ENCODE results near the gene TMEM154. TPM values are rescaled to one million over a fixed set of nuclear protein-coding genes. Genes with fewer than 3 reads are reported as not detected.

Gene TMEM154
- total RNA-seq, 2 experiments from 2014 or later, result 20.0 to 22.2 TPM

GRCh38 chr4:152691761-152692160 lies 12.0 kb upstream of the TMEM154 start:
- no peaks in the 10 kb centered on the region for H3K9me3 Mint-ChIP-seq (ENCODE audit: insufficient read depth)
- ATAC-seq (no peak), DNase-seq (no peak)
- no peak overlapping the region for H3K27ac Mint-ChIP-seq
- H3K27me3 Mint-ChIP-seq (ENCODE audit: low read depth), result peaks cover 14% of the 10 kb centered on the region
- no peaks in the 10 kb centered on the region for H3K36me3 Mint-ChIP-seq (ENCODE audit: low read depth)
- CTCF ChIA-PET, result no interaction called here
- POLR2A ChIA-PET, result no interaction called here
- H3K4me1 Mint-ChIP-seq (ENCODE audit: low read depth), result peaks cover 6% of the 10 kb centered on the region
- no peak overlapping the region for H3K4me3 Mint-ChIP-seq

- DNase-seq, result no peak
- no peak overlapping the region for H3K27ac Mint-ChIP-seq
- H3K27me3 Mint-ChIP-seq (ENCODE audit: low read depth), result peaks cover 16% of the 10 kb centered on the region
Observed at GRCh38 chr4:152690706-152691651, 11.2 kb upstream of the TMEM154 start.

GRCh38 chr4:152689615-152690501 lies 10.1 kb upstream of the TMEM154 start:
- peaks cover 16% of the 10 kb centered on the region for H3K27me3 Mint-ChIP-seq (ENCODE audit: low read depth)
- ATAC-seq, result no peak
- H3K4me3 Mint-ChIP-seq, result no peak overlapping the region
- no peak for DNase-seq
- H3K27ac Mint-ChIP-seq, result no peak overlapping the region
- H3K9me3 Mint-ChIP-seq (ENCODE audit: insufficient read depth), result no peaks in the 10 kb centered on the region
- POLR2A ChIA-PET, result no interaction called here
- peaks cover 5% of the 10 kb centered on the region for H3K4me1 Mint-ChIP-seq (ENCODE audit: low read depth)
- no peaks in the 10 kb centered on the region for H3K36me3 Mint-ChIP-seq (ENCODE audit: low read depth)
- CTCF ChIA-PET, result interaction anchor here (1.1 to 1.3 kb wide), 2 partner anchors 46 to 438 kb away, joined by 3 to 5 read pairs; no protein-coding TSS in a partner anchor

More at GRCh38 chr4:152690706-152691651, 11.2 kb upstream of the TMEM154 start:
- Mint-ChIP-seq H3K36me3 (ENCODE audit: low read depth) (no peaks in the 10 kb centered on the region), H3K4me1 (ENCODE audit: low read depth) (peaks cover 5% of the 10 kb centered on the region), H3K4me3 (no peak overlapping the region), H3K9me3 (ENCODE audit: insufficient read depth) (no peaks in the 10 kb centered on the region)
- ChIA-PET CTCF (interaction anchor here (1.1 to 1.3 kb wide), 2 partner anchors 45 to 437 kb away, joined by 3 to 5 read pairs; no protein-coding TSS in a partner anchor), POLR2A (no interaction called here)
- no peak for ATAC-seq

- Mint-ChIP-seq H3K4me1 (ENCODE audit: low read depth) (peaks cover 16% of the 10 kb centered on the region), H3K9me3 (ENCODE audit: insufficient read depth) (no peaks in the 10 kb centered on the region), H3K27me3 (ENCODE audit: low read depth) (peaks cover 16% of the 10 kb centered on the region), H3K27ac (no peak overlapping the region), H3K4me3 (no peak overlapping the region), H3K36me3 (ENCODE audit: low read depth) (no peaks in the 10 kb centered on the region)
- no peak for DNase-seq
- CTCF ChIA-PET, result no interaction called here
- POLR2A ChIA-PET, result no interaction called here
- no peak for ATAC-seq
Observed at GRCh38 chr4:152687974-152688599, 8.3 kb upstream of the TMEM154 start.

GRCh38 chr4:152686452-152687013 lies 6.7 kb upstream of the TMEM154 start:
- Mint-ChIP-seq H3K27me3 (ENCODE audit: low read depth) (peaks cover 16% of the 10 kb centered on the region), H3K36me3 (ENCODE audit: low read depth) (no peaks in the 10 kb centered on the region), H3K27ac (no peak overlapping the region), H3K4me1 (ENCODE audit: low read depth) (peaks cover 17% of the 10 kb centered on the region), H3K9me3 (ENCODE audit: insufficient read depth) (no peaks in the 10 kb centered on the region), H3K4me3 (no peak overlapping the region)
- DNase-seq (no peak), ATAC-seq (no peak)
- POLR2A ChIA-PET, result no interaction called here
- CTCF ChIA-PET, result no interaction called here

GRCh38 chr4:152684587-152684986 lies 4.8 kb upstream of the TMEM154 start:
- POLR2A ChIA-PET, result interaction anchor here (0.6 kb wide), 1 partner anchor 824 kb away, joined by 3 read pairs; no protein-coding TSS in a partner anchor
- no peak for ATAC-seq
- H3K4me3 Mint-ChIP-seq, result no peak overlapping the region

GRCh38 chr4:152684007-152684406 lies 4.2 kb upstream of the TMEM154 start:
- DNase-seq (no peak), ATAC-seq (no peak)
- ChIA-PET CTCF (interaction anchor here (0.9 to 1.1 kb wide), 2 partner anchors 9 to 183 kb away, joined by 4 read pairs; no protein-coding TSS in a partner anchor), POLR2A (no interaction called here)
- peaks cover 26% of the 10 kb centered on the region for H3K4me1 Mint-ChIP-seq (ENCODE audit: low read depth)
- H3K36me3 Mint-ChIP-seq (ENCODE audit: low read depth), result no peaks in the 10 kb centered on the region
- H3K27ac Mint-ChIP-seq, result no peak overlapping the region
- H3K4me3 Mint-ChIP-seq, result no peak overlapping the region
- H3K9me3 Mint-ChIP-seq (ENCODE audit: insufficient read depth), result no peaks in the 10 kb centered on the region
- H3K27me3 Mint-ChIP-seq (ENCODE audit: low read depth), result peaks cover 12% of the 10 kb centered on the region

More at GRCh38 chr4:152684587-152684986, 4.8 kb upstream of the TMEM154 start:
- DNase-seq, result no peak
- Mint-ChIP-seq H3K27me3 (ENCODE audit: low read depth) (peaks cover 12% of the 10 kb centered on the region), H3K9me3 (ENCODE audit: insufficient read depth) (no peaks in the 10 kb centered on the region), H3K36me3 (ENCODE audit: low read depth) (no peaks in the 10 kb centered on the region), H3K4me1 (ENCODE audit: low read depth) (peaks cover 27% of the 10 kb centered on the region), H3K27ac (no peak overlapping the region)
- CTCF ChIA-PET, result interaction anchor here (0.9 to 1.1 kb wide), 2 partner anchors 10 to 183 kb away, joined by 4 read pairs; no protein-coding TSS in a partner anchor

GRCh38 chr4:152682143-152682941 lies 2.5 kb upstream of the TMEM154 start:
- Mint-ChIP-seq H3K9me3 (ENCODE audit: insufficient read depth) (no peaks in the 10 kb centered on the region), H3K27me3 (ENCODE audit: low read depth) (peaks cover 5% of the 10 kb centered on the region), H3K36me3 (ENCODE audit: low read depth) (peaks cover 6% of the 10 kb centered on the region), H3K4me3 (no peak overlapping the region), H3K27ac (no peak overlapping the region), H3K4me1 (ENCODE audit: low read depth) (peaks cover 37% of the 10 kb centered on the region)
- ChIA-PET CTCF (interaction anchor here (6.6 kb wide), 1 partner anchor 182 kb away, joined by 46 read pairs; no protein-coding TSS in a partner anchor), POLR2A (no interaction called here)
- no peak for DNase-seq
- no peak for ATAC-seq

GRCh38 chr4:152680988-152681603 lies 1.3 kb upstream of the TMEM154 start:
- no peaks in the 10 kb centered on the region for H3K27me3 Mint-ChIP-seq (ENCODE audit: low read depth)
- H3K27ac Mint-ChIP-seq, result no peak overlapping the region
- peaks cover 42% of the 10 kb centered on the region for H3K4me1 Mint-ChIP-seq (ENCODE audit: low read depth)
- no peak overlapping the region for H3K4me3 Mint-ChIP-seq
- ATAC-seq (no peak), DNase-seq (no peak)
- ChIA-PET CTCF (interaction anchor here (6.6 kb wide), 1 partner anchor 181 kb away, joined by 46 read pairs; no protein-coding TSS in a partner anchor), POLR2A (no interaction called here)
- H3K9me3 Mint-ChIP-seq (ENCODE audit: insufficient read depth), result no peaks in the 10 kb centered on the region
- H3K36me3 Mint-ChIP-seq (ENCODE audit: low read depth), result peaks cover 6% of the 10 kb centered on the region

GRCh38 chr4:152678841-152679240 lies 956 bp downstream of the TMEM154 start:
- DNase-seq (no peak), ATAC-seq (no peak)
- Mint-ChIP-seq H3K9me3 (ENCODE audit: insufficient read depth) (no peaks in the 10 kb centered on the region), H3K36me3 (ENCODE audit: low read depth) (peaks cover 6% of the 10 kb centered on the region), H3K27ac (no peak overlapping the region), H3K4me3 (peak overlapping the region; percentile 90), H3K4me1 (ENCODE audit: low read depth) (peaks cover 37% of the 10 kb centered on the region), H3K27me3 (ENCODE audit: low read depth) (no peaks in the 10 kb centered on the region)
- CTCF ChIA-PET, result interaction anchor here (1.1 to 6.6 kb wide), 5 partner anchors 15 to 224 kb away, joined by 3 to 46 read pairs (median 4); no protein-coding TSS in a partner anchor
- POLR2A ChIA-PET, result interaction anchor here (0.6 to 3.3 kb wide), 7 partner anchors 12 to 216 kb away, joined by 3 to 17 read pairs (median 6); partner anchors contain the start of genes ARFIP1 and TIGD4
